Left lung (tissue), 14 donors: ENCODE data around the gene SERP2. TPM values are rescaled to one million over a fixed set of nuclear protein-coding genes. Genes with fewer than 3 reads are reported as not detected.
"Not testable (repeated sequence)": the region's sequence is repeated elsewhere in the genome, so short reads cannot be mapped to it uniquely, and the experiment has no call there.

Experiments used
- ATAC-seq: fragments of 200-7000 bp; cut with Tn5 transposase; one replicate; pipeline ENCODE4 v1.9.1; 2020; ENCODE audit warnings: moderate library complexity
- DNase-seq, 4 donors: peaks; one replicate each; pipeline ENCODE4 v3.0.0-alpha.2; 2013 to 2020
- H3K27ac ChIP-seq, 2 donors: fragments of 200-600 bp; sonication (generic) in 1 of 2; one replicate each; pipeline versions ENCODE4 v1.5.0 to v1.8.0; 2020 to 2021
- H3K27me3 ChIP-seq, 2 donors: fragments of 200-600 bp; sonication (generic) in 1 of 2; one replicate each; pipeline versions ENCODE4 v1.5.0 to v1.8.0; 2020 to 2021
- H3K36me3 ChIP-seq, 2 donors: fragments of 200-600 bp; sonication (generic) in 1 of 2; one replicate each; pipeline versions ENCODE4 v1.5.0 to v1.8.0; 2020 to 2021
- H3K4me1 ChIP-seq, 2 donors: fragments of 200-600 bp; one replicate each; pipeline ENCODE4 v1.8.0; 2021
- H3K4me3 ChIP-seq, 2 donors: fragments of 200-600 bp; sonication (generic) in 1 of 2; one replicate each; pipeline versions ENCODE4 v1.5.0 to v1.8.0; 2020 to 2021; ENCODE audit warnings: mild to moderate bottlenecking in 1 of 2
- H3K9me3 ChIP-seq, 2 donors: fragments of 200-600 bp; sonication (generic) in 1 of 2; one replicate each; pipeline versions ENCODE4 v1.5.0 to v1.8.0; 2020 to 2021
- CTCF ChIP-seq, 2 donors: fragments of 200-600 bp; sonication (generic) in 1 of 2; IDR thresholded peaks; one replicate each; pipeline versions ENCODE4 v1.5.0 to v1.8.0; 2021; ENCODE audit warnings: antibody characterized with exemption in 2 of 2
- intact Hi-C, 2 donors: fragments of 100-400 bp; cut with DNase I; formaldehyde crosslinking; loops; one replicate each; pipeline versions ENCODE4 v1.11.2 to v1.14.2; 2022
- long read RNA-seq, 12 donors: library from polyadenylated mRNA in 2 of 12; unstranded in 2 of 12; transcript quantifications; one replicate each; pipeline ENCODE4 v2.0.0 and lab custom pipeline, GENCODE V29; 2019 to 2026
- polyA plus RNA-seq, 6 donors: library from polyadenylated mRNA; unstranded; fragments of 120-200 nt; gene quantifications; one replicate each; pipeline ENCODE4 v1.2.1, GENCODE V29; 2013; ENCODE audit not compliant: insufficient read length in 6 of 6
- total RNA-seq, 2 donors: library from RNA; stranded (reverse); fragmentation: NEBNext Ultra II Directional; extraction: Animal tissue kit (Norgen Biotek cat#: 25700); gene quantifications; one replicate each; pipeline ENCODE4 v1.2.1, GENCODE V29; 2021
- donor health status: DM: no; HTN: yes; CAD: no.
- donor health status: DM: no; HTN: no; CAD: no.

Gene SERP2
- total RNA-seq (1 to 10 TPM; 1.9 to 4.5 TPM), polyA plus RNA-seq (1 to 10 TPM; 8.8 to 9.8 (median 9.4) TPM)
- long read RNA-seq, donor 1, partial matches to known transcripts = 0 of 5 reads
- long read RNA-seq, donor 1, other reads (novel, unspliced or antisense) = 0 of 5 reads
- long read RNA-seq, donor 2, partial matches to known transcripts = 0 of 2 reads
- long read RNA-seq, donor 2, other reads (novel, unspliced or antisense) = 0 of 2 reads
- long read RNA-seq, donor 3, partial matches to known transcripts = 0 of 2 reads
- long read RNA-seq, donor 3, other reads (novel, unspliced or antisense) = 0 of 2 reads
- long read RNA-seq, donor 4, partial matches to known transcripts = 0 of 1 reads
- long read RNA-seq, donor 4, other reads (novel, unspliced or antisense) = 0 of 1 reads
- long read RNA-seq, donor 5, partial matches to known transcripts = 0 of 4 reads
- long read RNA-seq, donor 5, other reads (novel, unspliced or antisense) = 0 of 4 reads
- long read RNA-seq, donor 6, partial matches to known transcripts = 0 of 1 reads
- long read RNA-seq, donor 6, other reads (novel, unspliced or antisense) = 0 of 1 reads
- long read RNA-seq, donor 7, partial matches to known transcripts = 0 of 1 reads
- long read RNA-seq, donor 7, other reads (novel, unspliced or antisense) = 0 of 1 reads
- long read RNA-seq, donor 8, partial matches to known transcripts = 0 of 1 reads
- long read RNA-seq, donor 8, other reads (novel, unspliced or antisense) = 0 of 1 reads
- long read RNA-seq, donor 9 = 0 reads
- long read RNA-seq, donor 10, transcript SERP2-203 (4 exons, 962 nt) = major isoform, 5 of 9 reads
- long read RNA-seq, donor 10, partial matches to known transcripts = 2 of 9 reads
- long read RNA-seq, donor 10, other reads (novel, unspliced or antisense) = 1 of 9 reads
- long read RNA-seq, donor 11, transcript SERP2-201 (3 exons, 784 nt) = major isoform, 30 of 31 reads
- long read RNA-seq, donor 11, partial matches to known transcripts = 0 of 31 reads
- long read RNA-seq, donor 11, other reads (novel, unspliced or antisense) = 0 of 31 reads
- long read RNA-seq, donor 12, partial matches to known transcripts = 0 of 2 reads
- long read RNA-seq, donor 12, other reads (novel, unspliced or antisense) = 0 of 2 reads

- Histone ChIP-seq H3K9me3 (no peaks in the 10 kb centered on the region), H3K4me1 (peaks cover 3 to 7% of the 10 kb centered on the region in 2 donors), H3K27ac (no peak within 1 kb of the TSS), H3K36me3 (no peaks in the 10 kb centered on the region), H3K27me3 (peaks cover 0 to 34% of the 10 kb centered on the region in 2 donors), H3K4me3 (peak within 1 kb of the TSS; percentile 42 to 45)
- TF ChIP-seq CTCF (IDR thresholded peaks at IDR 0.05) = no peak
- intact Hi-C loops = no loop called here
- DNase-seq (peak in 2 of 4 donors; percentile 58 to 80), ATAC-seq (peak; percentile 74)
Measured at GRCh38 chr13:44373601-44374347, at the start of gene SERP2. Gene SERP2, plus strand, starts transcription at chr13:44373824. Its CDS starts 202 bp downstream, at chr13:44374026.

- Histone ChIP-seq H3K4me3 (no peak overlapping the region), H3K27me3 (no peaks in the 10 kb centered on the region), H3K9me3 (no peaks in the 10 kb centered on the region), H3K36me3 (no peaks in the 10 kb centered on the region), H3K27ac (no peak overlapping the region), H3K4me1 (peaks cover under 1 to 9% of the 10 kb centered on the region in 2 donors)
- DNase-seq (no peak), ATAC-seq (no peak)
- intact Hi-C loops = no loop called here
- no peak for TF ChIP-seq CTCF (IDR thresholded peaks at IDR 0.05)
Measured at GRCh38 chr13:44326961-44327360, 46.7 kb upstream of the SERP2 start.

- H3K4me3 ChIP-seq = not testable (repeated sequence)
Measured at GRCh38 chr13:44329041-44329440, 44.6 kb upstream of the SERP2 start.

GRCh38 chr13:44329909-44330545, 43.6 kb upstream of the SERP2 start:
- intact Hi-C loops = no loop called here
- no peak for TF ChIP-seq CTCF (IDR thresholded peaks at IDR 0.05)
- DNase-seq (peak in 1 of 4 donors; percentile 70), ATAC-seq (no peak)
- no peak overlapping the region for H3K27ac ChIP-seq
- H3K9me3 ChIP-seq = no peaks in the 10 kb centered on the region
- H3K4me1 ChIP-seq = peaks cover 6 to 9% of the 10 kb centered on the region in 2 donors
- no peaks in the 10 kb centered on the region for H3K36me3 ChIP-seq
- no peak overlapping the region for H3K4me3 ChIP-seq
- no peaks in the 10 kb centered on the region for H3K27me3 ChIP-seq

More at GRCh38 chr13:44329041-44329440, 44.6 kb upstream of the SERP2 start:
- H3K4me1 ChIP-seq, ATAC-seq, H3K36me3 ChIP-seq, H3K27ac ChIP-seq, H3K27me3 ChIP-seq, H3K9me3 ChIP-seq, DNase-seq, intact Hi-C loops: not testable (repeated sequence)
